GM18499 (cell line): ENCODE data around the gene VAV2.

Source experiments
- ATAC-seq: cut with Tn5 transposase; IDR thresholded peaks from one replicate; pipeline ENCODE4 v1.9.1; 2021; ENCODE audit warnings: moderate number of reproducible peaks; ENCODE audit not compliant: insufficient read depth, unreplicated experiment

The VAV2 gene

DNA sequence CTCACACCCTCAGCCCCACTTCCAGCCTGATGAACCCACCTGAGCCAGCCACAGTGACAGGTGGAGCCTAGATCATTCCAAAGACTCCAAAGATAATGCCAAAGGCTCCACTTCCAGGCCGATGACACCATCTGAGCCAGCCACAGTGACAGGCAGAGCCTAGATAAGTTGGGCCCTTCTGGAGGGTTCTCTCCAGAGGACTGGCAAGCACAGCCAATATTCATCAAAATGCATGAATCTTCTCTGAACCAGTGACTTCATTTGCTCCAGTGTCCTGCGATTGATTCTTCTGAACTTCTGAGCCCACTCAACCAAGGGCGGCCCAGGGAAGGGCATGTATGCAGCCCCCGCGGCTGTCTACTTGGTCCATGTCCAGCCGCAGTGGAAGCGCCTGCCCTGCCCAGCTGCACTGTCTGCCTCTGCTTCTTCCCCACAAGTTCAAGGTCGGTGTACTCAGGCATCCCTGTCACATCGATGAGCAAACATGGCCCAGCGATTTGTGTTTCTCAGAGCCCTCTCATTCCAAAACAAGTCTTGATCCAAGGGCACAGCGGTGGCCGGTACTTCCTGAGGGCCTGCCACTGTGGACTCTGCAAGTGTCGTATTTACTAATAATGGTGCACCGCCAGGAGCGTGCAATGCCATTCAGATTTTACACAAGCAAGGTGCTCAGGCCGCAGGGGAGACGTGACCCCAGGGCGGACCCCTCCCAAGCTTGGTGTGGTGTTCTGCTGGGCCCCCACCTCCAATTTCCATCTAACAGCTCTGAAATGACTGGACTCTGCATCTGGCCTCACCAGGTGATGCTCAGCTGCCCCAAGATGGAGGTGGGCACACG lies 107.0 kb downstream of the VAV2 start:
- no peak for ATAC-seq

DNA sequence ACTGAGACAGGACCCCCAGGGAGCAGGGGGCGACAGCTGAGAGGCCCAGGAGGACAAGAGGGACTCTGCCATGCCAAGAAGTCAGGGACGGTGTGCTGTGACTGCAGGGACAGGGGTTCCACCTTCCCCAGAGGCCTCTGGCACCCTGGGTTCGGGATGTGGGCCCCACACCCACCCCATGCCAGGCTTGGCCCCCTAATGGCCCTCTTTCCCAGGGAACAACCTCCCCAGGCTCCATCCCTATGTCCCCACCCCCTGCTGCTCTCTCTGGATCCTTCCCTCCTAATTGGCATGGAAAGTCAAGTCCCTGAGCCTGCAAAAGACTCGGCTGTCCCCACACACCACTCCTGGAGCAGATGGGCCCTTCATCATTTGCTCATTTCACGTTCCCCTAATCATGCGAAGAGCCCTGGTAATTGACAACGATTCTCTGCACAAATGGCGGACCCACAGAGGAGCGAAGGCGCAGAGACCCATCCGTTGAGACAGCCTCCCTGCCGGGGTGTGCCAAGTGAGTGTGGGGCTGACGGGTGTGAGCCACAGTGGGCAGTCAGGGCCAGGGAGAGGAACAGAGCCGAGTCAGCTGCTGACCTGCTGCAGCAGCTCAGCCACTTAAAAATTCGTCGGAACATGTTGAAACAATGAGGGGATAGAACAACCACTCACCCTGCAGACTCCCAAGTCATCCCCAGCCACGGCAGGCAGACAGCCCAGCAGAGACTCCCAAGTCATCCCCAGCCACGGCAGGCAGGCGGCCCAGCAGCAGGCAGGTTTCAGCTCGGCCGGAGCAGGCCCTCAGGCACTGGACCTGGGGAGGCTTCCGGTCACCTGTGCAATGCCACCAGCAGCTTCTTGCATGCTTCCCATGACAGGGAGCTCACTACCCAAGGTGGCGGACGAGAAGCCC lies 109.0 kb downstream of the VAV2 start:
- ATAC-seq: no peak

DNA sequence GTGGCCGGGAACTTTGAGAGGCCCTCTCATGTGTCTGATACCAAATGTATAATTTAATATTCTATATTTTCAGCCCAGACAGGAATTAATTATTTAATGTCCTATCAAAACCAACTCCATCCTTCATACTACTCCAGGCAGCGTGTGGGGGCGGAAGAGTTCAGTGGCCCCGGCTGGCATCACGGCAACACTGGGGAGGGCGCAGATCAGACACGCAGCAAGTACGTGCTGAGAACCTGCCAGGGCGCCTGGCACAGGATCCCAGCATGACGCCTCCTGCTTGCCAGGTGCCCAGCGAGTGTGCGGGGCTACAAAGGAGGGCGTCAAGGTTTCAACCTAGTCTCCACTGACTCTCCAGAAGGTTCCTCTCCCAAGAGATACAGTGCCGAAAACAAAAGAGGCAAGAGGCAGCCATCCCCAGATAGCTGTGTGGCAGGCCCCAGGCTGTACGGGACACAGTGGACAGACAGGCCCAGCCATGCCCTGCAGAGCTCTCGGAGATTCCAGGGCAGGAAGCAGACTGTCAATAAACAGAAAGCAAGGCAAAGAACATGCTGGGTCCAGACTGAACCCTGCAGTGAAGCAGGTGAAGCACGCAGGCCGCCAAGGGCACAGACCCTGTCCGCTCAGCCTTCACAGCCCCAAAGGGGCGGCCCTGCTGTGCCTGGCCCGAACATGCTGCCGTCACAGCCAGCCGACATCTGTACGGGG lies 110.3 kb downstream of the VAV2 start:
- ATAC-seq: no peak

DNA sequence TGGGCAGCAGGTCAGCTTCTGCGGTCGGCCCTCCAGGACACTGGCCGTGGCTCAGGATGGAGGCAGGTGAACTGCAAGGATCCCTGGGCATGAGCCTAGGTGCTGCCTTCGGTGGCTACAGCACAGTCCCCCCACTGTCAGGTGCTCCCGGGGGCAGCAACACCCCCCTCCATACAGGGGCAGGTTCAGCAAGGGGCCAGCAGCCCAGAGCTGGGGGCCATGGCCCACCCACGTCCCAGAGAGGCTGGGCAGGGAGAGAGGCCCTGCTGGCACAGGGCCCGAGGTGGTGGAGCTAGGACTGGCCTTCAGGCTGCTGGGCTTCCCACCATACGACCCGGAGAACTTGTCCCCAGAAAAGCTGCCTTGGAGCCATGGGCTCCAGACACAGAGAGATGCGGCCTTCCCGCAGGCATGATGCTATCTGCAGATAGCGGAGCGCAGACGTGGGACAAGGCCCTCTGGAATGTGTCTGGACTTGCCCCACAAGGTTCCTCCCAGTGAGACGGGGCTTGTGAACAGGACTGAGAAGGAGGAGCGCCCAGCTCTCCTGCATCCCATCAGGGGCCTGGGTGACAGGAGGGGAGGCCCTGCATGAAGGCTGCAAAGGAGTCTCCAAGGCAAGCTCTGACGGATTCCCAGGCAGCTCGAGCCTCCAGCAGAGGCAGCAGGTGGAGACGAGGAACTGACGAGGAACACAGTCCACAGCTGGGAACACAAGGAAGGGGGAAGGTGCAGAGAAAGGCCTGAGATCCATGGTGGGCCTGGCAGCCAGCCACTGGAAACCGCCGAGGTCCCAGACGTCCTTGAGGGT lies 111.1 kb downstream of the VAV2 start:
- no peak for ATAC-seq

DNA sequence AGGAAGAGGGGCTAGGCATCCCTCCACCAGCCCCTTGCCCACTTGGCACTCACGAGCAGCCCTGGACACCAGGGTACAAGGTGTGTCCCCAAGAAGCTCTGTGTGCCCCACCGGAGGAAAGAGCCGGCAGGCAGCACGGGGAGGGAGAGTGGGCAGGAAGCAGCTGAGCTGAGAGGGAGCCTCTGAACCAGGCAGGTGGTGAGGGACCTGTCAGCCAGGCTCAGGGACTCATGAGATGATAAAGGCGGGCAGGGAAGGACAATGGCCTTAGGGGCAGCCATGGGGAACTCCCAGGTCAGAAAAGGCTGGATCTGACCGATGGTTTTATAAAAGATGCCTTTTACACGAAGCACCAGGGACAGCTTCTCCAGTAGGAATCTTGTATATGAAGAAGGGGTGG lies 112.0 kb downstream of the VAV2 start:
- no peak for ATAC-seq

DNA sequence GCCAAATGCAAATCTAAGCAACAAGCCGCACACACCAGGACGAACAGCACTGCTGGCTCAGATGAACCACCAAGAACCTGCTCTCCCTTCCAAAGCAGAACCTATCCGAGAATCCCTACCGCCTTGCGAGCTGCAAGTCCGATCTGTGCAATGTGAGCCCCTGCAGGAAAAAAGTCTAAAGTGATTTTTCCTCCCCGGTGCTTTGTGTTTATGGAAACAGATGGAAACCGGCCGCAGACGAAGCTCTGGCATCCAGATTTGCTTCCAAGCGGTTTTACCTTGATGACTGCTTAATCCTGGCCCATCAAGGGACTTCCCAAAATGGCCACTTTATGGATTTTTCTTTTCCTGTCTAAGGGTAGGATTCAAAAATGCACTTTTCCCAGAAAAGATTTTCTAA lies 112.5 kb downstream of the VAV2 start:
- no peak for ATAC-seq

DNA sequence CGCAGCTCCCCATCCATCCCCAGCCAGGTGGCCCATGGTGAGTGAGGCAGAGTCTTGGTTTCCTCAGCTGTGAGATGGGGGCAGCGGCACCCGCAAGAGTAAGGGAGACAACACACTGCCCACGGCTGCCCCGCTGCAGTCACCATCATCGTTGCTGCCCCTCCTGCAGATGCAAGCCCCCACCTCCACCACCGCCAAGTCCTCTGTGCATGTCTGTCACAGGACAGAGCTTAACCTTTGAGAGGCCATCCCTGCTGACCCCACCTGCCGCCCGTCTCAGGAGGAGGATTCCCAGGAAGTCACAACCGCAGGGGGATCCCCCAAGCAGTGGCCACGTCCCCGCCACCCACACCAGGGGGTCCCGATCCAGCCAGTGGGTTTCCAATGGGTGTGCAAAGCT lies 113.7 kb downstream of the VAV2 start:
- ATAC-seq: no peak

DNA sequence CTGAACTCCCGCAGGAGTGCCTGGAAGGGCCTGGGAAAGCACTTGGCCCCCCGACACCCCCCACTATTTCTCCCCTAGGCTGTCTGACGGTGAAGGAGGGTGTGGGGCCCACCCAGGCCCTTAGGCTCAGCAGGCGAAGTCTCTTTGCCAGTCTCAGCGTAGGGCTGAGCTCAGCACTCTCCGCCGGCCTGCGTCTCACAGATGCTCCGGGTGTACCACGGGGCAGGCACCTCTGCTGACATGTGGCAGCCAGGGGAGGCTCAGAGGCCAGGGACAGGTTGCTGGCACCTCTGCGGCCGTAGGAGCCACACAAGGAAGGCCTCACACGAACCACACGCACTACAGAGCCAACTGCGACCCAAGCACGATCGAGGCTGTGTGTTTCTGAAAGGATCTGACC lies 114.2 kb downstream of the VAV2 start:
- ATAC-seq: no peak

DNA sequence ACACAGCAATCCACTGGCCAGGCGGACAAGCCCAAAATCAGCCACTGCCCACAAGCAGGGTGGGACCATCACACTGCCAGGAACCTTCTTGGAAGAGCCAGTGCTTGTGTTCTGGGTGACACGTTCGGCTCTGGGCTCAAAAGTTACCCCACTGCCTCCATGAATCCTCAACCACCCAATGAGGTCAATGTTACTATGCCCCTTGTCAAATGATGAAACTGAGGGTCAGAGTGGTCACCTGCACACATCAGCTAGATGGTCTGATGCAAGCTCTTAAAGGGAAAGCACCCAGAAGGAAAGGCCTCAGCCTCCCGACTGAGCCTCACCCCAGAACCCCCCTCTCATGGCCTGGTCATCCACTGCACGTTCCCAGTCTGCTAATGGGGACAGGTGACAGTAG lies 114.8 kb downstream of the VAV2 start:
- ATAC-seq: no peak

DNA sequence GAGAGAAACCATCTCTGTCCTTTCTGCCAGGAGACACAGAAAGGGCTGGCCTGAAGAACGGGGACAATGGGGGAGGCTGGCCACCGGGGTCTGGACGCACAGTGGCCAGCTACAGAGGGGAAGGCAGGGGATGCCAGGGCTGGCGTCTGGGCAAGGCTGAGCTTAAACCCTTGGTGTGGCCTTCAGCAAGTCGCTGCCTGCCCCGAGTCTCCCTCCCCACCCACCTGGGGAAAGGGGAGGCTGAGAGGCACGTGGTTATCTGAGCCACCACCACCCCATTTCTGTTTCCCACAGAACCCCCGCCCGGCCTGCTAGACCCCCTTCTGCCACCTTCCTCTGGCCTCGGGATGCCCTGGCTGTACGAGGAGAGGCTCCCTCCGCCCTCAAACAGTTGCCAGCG lies 115.3 kb downstream of the VAV2 start:
- ATAC-seq: no peak

DNA sequence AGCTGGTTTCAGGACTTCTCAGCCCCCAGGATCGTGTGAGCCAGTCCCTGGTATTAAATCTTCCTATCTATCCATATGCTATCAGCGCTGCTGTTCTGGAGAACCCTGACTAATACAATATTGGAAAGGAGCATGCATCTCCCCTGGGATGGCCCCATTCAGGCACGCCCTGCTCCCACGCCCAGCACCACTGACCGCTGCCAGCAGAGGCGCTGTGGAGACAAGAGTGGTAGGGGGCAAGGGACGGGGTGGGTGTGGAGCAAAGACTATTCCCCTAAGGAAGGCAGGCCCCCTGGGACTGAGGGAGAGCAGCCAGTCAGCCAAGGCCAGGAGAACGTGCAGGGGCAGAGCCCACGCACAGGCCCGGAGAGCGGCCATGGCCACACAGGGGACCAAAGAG lies 116.0 kb downstream of the VAV2 start:
- ATAC-seq: no peak

DNA sequence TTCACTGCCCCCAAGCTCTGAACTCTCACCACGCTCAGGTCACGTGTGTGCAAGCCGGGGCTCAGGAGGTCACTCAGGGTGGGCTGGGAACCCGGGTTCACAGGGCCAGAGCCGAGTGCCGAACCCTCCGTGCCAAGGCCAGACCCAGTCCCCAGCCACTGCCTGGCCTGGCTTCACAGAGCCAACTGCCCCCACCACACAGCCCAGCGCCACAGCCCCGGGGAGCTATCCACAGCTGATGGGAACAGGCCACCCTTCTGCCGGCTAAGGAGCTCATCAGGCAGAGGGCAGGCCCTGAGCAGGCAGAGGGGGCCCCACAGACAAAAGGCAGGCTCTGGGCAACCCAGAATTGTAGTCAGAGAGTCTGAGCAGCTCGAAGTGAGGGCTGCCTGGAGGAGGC lies 117.0 kb downstream of the VAV2 start:
- ATAC-seq: no peak

DNA sequence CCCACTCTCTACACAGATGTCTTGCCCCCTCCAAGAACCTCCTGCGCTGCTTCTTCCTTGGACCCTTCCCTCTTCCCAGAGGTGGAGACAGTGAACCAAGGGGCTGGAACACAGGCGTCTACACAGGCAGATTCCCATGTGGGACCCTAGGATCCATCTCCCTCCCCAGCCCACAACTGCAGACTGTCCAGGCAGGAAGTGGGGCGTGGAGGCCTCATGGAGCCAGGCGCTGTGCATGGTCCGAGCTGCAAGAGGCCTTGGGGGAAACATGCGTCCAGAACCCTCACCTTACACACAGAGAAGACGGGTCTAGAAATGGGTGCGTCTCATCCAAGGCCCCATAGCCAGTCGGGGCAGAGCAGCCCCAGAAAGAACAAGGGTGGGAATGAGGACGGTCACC lies 117.5 kb downstream of the VAV2 start:
- no peak for ATAC-seq

DNA sequence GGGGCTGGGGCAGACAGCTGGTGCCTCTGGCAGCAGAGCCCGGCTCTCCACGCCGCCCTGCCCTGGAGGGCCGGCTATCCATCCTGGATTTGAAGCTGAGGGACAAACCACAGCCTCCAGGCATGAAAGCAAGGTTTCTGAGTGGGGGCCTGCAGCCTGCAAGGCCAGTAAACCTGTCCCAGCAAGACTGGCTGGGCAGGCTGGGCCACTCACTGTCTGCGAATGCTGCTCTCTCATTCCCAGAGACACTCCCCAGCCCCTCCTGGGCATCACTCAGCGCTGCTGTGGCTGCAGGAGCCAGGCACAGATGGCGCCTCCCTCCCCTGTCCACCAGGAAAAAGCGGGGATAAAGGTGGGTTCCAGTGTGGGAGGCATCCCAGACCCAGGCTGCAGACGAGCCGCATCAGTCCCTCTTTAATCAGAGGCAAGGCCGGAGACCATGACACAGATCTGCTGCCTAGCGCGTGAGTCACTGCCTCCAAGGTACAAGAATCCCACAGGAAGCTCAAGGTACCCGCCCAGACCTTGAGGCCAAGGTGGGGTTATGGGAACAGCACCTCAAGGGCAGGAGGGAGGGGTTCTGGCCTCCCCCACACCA lies 118.0 kb downstream of the VAV2 start:
- no peak for ATAC-seq

DNA sequence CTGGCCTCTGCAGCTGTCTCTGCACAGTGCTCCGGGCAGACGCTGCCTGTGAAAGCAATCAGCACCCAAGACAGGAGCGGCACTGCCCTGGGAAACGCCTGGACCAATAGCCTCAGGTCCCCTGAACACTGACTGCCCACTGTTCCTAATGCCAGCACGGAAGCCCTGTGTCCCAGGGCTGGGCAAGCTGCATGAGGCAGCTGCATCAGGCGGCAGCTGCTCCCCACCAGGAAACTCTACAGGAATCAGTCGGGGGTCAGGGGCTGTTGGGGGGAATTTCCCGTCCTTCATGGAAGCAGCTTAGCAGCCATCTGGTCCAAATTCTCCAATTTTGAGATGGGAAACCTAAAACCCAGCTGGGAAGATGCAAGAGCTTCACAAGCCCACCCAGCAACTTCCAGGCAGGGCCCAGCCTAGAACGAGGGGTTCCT lies 118.6 kb downstream of the VAV2 start:
- ATAC-seq: no peak

DNA sequence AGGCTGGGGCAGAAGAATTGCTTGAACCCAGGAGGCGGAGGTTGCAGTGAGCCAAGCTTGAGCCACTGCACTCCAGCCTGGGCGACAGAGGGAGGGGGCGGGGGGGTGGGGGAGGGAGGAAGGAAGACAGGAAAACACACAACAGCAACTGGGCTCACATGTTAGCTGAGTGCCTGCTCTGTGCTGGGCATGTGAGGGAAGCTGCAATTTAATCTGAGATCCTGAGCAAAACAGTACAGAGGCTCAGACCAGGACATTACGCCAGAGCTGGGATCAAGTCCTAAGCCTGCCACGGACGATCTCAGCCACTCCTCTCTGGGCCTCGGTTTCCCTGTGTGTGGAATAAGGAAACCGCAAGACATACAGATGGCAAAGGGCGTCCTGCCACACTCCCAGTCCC lies 119.1 kb downstream of the VAV2 start:
- no peak for ATAC-seq

DNA sequence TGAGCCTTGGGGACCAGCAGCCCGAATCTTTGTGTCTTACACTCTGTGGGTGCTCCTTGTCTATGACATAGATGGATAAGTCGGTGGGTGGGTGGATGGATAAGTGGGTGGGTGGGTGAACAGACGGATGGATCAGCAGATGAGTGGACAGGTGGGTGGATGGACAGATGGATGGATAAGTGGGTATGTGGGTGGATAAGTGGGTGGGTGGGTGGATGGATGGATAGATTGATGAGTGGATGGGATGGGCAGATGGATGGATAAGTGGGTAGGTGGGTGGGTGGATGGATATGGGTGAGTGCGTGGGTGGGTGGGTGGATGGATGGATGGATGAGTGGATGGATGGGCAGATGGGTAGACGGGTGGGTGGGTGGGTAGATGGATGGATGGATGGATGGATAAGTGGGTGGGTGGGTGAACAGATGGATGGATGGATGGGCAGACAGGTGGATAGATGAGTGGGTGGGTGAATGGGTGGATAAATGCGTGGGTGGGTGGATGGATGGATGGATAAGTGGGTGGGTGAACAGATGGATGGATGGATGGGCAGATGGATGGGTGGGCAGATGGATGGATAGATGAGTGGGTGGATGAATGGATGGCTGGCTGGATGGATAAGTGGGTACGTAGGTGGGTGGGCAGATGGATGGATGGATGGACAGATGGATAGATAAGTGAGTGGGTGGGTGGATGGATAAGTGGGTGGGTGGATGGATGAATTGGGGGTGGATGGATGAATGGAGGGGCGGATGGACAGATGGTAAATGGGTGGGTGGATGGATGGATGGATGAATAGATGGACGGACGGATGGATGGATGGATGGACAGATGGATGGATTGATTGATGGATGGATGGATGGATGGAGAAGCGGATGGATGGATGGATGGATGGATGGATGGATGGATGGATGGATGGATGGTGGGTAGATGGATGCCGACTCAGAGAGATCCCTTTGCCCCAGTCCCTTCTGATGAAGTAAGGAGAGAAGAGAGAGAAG lies 121.2 kb downstream of the VAV2 start:
- no peak for ATAC-seq

DNA sequence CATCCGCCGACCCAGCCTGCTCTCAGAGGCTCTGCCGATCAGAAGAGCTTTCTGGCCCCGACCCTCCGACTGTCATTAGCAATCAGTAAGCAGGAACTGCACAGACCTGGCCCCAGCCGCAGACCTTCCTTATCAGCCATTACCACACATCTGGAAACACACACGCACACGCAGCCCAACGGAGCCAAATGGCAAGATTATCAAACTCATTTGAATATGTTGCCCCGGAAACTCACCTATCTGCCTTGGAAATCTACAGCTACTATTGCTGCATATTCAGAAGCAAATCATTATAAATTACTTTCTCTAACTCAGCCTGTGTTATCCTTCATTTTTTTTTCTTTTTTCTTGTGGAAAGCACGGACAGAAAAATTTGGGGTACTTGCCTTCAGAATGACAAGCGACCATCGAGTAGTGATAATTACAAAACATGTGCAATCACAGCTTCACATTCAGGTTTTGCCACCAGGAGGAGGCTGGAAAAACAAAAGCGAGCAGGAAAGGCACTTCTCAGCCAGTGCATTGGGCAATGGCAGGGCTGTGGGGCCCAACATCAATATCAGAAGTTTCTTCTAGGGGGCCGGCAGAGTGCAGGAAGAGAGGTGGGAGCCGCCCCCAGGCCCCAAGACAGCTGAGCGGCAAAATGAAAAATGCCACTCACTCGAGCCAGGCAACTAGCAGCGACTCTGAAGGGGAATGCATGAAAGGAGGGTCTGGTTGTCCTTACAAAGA lies 122.3 kb downstream of the VAV2 start:
- ATAC-seq: no peak
